Activated effector memory CD4-positive, alpha-beta T cell treated with Interleukin-2 at 50 U/mL for 16 hours (primary cell): ENCODE data around the gene CBY3.
"Not testable (repeated sequence)": the region's sequence is repeated elsewhere in the genome, so short reads cannot be mapped to it uniquely, and the experiment has no call there.

Experiments
- DNase-seq: peaks from one replicate; pipeline ENCODE4 v3.0.0-alpha.2; 2020

CBY3 gene

DNA sequence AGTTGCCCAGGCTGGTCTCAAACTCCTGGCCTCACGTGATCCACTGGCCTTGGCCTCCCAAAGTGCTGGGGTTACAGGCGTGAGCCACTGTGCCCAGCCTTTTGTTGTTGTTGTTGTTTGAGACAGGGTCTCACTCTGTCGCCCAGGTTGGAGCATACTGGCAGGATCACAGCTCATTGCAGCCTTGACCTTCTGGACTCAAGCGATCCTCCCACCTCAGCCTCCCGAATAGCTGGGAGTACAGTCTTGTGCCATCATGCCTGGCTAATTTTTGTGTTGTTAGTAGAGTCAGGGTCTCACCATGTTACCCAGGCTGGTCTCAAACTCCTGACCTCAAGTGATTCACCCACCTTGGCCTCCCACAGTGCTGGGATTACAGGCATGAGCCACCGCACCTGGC lies 19.2 kb downstream of the CBY3 start:
- DNase-seq = not testable (repeated sequence)

DNA sequence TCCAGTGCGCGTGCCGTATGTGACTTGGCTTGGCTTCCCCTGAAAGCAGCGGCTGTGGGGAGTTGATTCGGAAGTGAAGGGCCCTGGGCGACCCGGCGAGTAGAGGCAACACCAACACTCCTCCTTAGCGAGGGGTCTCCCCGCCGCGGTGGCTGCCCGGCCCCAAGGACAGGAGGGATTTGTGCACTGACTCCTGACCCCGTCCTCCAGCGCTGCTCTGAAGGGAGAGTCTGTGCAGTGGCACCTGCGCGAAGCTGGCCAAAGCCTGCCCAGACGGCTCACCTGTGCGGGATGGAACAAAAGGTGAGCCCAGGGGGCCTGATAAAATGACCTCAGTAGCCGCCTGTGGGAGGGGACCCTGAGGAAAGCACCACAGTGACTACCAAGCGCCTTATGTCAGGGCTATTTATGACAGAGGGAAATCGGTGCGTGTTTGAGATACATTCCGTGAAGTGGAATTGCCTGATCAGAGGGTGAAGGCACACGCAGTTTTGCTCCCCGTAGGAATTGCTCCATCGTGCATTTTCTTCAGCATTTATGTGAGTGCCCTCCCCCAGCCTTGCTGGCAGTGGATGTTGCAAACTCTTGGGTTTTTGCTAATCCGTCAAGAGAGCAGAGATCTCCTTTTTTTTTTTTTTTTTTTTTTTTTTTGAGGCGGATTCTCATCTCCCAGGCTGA lies 22.5 kb downstream of the CBY3 start:
- DNase-seq = not testable (repeated sequence)

DNA sequence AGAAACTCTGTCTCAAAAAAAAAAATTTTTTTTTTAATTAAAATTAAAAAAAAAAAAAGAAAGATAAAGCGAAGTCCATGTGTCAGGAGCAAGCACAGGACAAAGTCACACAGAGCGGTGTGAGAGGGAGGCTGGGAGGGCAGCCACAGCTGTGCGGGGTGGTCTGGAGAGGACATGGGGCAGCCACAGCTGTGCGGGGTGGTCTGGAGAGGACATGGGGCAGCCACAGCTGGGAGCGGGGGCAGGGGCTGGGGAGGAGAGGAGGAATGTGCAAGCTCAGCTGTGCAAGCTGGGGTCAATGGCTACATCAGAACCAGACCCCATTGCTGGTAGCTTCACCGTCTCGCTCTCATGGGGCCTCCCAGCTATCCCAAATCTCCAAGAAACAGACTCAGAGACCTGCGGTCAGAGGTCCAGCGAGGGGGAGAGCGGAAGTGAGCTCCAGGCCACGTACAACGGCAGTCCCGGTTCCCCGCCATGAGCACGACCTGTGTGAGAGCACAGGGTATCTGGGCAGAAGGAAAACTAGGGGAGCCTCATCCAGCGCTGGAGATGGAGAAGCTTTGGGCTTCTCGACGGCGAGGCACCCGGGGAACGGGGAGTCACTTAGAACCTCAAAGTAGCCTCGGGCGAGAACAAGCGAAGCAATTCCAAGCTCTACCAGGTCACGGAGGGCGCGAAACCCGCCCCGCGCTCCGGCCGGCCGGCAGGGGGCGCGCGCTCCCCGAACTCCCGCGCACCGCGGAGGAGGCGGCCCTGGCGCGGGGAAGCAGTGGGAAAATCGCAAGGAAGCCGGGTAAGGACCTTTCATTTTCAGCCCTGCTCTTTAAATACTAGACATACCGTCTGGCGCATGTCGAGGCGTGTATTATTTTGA lies 23.3 kb downstream of the CBY3 start:
- not testable (repeated sequence) for DNase-seq

DNA sequence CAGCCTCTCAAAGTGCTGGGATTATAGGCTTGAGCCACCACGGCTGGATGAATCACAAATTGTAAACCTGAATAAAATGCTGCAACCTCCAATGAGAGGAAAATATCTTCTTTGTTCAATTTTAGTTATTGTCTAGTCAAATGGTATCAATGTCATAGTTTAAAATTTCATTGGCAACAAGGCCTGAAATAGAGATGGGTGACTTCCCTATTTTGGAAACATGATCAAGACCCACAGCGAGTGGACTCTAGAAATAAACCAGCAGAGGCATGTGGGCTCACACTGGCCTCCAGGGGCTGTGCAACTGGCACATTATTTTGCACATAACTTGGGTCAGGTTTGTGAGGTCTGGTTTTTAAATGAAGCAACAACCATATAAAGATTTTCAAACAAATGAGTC lies 27.7 kb downstream of the CBY3 start:
- DNase-seq = not testable (repeated sequence)

DNA sequence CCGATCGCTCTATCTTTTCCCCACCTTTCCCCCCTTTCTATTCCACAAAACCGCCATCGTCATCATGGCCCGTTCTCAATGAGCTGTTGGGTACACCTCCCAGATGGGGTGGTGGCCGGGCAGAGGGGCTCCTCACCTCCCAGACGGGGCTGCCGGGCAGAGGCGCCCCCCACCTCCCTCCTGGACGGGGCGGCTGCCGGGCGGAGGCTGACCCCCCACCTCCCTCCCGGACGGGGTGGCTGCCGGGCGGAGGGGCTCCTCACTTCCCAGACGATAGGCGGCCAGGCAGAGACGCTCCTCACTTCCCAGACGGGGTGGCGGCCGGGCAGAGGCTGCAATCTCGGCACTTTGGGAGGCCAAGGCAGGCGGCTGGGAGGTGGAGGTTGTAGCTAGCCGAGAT lies 30.6 kb downstream of the CBY3 start:
- DNase-seq = not testable (repeated sequence)

DNA sequence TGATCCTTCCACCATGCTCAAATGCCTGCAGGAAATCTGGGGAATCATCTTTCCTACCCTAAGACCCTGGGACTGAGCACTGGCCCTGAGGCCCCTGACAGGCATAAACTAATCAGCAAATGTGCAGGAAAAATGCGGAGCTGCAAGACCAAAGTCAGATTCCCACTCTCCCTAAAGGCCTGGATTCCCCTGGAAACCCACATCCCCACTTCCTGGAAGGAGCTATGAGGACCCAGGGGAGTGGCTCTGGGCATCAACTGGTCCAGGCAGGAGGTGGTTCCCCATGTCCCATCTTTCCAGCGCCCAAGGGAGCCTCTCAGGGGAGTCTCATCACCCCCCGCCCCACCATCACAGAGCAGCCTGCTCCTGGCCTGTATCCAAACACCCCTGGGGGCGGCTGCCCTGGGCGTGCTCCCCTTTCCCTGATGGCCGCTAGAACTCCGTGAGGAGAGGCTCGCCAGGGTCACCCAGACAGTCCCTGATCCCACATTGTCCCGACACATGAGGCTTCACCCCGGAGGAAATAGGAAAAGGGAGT lies 31.6 kb downstream of the CBY3 start:
- DNase-seq = not testable (repeated sequence)

DNA sequence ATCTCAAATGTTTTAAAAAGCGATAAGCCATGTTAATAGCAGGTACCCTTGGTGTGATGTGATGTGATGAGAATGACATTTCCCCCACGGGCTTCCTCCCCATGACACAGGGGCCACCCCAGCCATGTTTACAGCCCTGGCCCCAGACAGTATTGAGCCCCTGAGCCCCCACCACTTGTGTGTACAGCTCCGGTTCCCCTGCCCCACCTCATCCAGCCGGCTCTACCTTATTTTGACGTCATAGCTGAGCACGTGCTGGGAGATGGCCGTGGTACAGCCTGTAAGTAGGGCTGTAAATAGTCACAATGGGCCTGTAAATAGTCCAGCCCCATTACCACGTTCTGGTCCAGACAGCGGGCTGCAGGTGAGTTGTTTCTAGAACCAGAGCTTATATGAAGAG lies 32.4 kb downstream of the CBY3 start:
- no peak for DNase-seq

DNA sequence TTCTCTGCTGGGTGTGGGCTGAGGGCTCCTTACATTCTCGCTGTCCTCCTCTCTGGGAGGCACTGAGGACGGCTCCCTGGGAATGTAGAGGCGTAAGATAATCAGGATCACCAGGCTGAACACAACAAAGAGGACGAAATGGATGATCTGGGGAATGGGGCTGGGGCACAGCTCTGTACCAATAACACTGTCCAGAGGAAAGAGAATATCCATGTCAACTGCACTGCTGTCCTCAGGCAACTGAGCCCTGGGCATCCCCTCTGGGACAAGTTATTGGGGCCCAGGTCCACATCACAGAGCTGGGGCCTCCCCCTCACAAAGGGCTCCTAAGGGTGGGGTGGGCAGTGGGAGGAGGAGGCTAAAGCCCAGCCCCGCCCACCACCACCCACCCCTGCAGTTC lies 36.1 kb downstream of the CBY3 start:
- not testable (repeated sequence) for DNase-seq

DNA sequence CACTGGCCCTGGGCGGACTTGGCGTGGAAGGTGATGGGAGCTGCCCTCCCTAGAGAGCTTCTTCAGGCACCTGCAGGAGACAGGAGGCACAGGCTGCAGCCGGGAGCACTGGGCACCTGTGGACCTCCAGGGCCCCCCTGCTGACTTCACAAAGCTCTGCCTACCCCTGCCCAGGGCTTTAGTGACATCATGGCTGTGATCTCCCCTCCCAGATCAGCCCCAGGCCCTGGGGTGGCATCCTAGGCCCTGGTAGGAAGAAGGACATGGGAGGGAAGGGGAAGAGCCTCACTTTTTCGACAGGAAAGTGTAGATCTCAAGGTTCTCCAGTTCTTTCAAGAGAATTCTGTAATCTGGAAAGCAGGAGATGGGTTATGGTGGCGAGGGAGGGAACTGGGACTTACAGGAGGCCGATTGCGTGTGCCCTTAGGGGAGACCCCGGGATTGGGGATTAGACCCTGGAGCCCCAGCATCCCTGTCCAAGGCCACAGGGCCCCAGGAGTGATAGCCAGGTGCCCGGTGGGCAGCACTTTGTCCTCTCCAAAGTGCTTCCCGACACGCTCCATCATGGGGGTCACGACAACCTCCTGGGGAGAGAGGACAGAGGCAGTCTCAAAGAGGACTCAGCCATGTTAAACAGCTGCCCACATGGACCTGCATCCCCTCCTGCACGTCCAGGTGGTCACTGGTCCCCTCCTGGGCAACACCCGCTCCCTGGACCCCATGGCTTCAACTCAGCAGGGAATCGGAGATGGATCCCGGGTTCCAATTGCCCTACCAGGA lies 37.5 kb downstream of the CBY3 start:
- DNase-seq = not testable (repeated sequence)

DNA sequence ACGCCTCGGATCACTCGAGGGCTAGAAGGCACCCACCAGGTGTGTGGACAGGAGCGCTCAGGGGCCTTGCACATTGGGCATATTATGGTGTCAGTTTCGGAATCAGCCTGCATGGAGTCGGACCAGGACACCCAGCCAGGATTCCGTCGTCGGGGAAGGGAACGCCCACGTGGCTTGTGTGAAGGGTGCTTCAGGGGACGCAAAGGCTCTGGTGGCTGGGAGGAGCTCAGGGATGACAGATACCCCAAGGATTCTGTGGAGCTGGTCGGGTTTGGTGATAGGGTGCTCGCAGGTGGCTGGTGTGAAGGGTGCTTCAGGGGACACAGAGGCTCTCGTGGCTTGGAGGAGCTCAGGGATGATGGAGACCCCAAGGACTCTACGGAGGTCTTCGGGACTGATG lies 38.2 kb downstream of the CBY3 start:
- DNase-seq = not testable (repeated sequence)

DNA sequence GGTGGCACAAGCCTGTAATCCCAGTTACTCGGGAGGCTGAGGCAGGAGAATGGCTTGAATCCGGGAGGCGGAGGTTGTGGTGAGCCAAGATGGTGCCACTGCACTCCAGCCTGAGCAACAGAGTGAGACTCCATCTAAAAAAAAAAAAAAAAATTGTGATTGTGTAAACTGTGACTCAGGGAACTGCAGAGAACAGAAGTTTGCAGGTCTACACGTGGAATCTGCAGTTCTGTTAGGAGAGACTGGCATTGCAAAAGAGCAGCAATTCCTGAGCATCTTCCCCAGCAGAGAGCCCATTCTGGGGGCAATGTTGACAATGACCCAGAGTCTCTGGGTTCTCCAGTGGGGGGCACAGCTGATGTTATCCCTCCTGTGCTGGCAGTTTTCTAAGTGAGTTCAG lies 39.1 kb downstream of the CBY3 start:
- DNase-seq = not testable (repeated sequence)

DNA sequence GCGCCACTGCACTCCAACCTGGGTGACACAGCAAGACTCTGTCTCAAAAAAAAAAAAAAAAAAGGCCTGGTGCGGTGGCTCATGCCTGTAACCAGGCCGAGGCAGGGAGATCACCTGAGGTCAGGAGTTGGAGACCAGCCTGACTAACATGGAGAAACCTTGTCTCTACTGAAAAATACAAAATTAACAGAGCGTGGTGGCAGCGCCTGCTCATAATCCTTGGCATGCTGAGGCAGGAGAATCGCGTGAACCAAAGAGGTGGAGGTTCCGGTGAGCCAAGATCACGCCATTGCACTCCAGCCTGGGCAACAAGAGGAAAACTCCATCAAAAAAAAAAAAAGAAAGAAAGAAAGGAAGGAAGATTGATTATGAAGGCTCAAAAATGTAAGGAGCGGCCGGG lies 41.5 kb downstream of the CBY3 start:
- not testable (repeated sequence) for DNase-seq

DNA sequence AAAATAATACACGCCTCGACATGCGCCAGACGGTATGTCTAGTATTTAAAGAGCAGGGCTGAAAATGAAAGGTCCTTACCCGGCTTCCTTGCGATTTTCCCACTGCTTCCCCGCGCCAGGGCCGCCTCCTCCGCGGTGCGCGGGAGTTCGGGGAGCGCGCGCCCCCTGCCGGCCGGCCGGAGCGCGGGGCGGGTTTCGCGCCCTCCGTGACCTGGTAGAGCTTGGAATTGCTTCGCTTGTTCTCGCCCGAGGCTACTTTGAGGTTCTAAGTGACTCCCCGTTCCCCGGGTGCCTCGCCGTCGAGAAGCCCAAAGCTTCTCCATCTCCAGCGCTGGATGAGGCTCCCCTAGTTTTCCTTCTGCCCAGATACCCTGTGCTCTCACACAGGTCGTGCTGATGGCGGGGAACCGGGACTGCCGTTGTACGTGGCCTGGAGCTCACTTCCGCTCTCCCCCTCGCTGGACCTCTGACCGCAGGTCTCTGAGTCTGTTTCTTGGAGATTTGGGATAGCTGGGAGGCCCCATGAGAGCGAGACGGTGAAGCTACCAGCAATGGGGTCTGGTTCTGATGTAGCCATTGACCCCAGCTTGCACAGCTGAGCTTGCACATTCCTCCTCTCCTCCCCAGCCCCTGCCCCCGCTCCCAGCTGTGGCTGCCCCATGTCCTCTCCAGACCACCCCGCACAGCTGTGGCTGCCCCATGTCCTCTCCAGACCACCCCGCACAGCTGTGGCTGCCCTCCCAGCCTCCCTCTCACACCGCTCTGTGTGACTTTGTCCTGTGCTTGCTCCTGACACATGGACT lies 46.3 kb downstream of the CBY3 start:
- DNase-seq = not testable (repeated sequence)

DNA sequence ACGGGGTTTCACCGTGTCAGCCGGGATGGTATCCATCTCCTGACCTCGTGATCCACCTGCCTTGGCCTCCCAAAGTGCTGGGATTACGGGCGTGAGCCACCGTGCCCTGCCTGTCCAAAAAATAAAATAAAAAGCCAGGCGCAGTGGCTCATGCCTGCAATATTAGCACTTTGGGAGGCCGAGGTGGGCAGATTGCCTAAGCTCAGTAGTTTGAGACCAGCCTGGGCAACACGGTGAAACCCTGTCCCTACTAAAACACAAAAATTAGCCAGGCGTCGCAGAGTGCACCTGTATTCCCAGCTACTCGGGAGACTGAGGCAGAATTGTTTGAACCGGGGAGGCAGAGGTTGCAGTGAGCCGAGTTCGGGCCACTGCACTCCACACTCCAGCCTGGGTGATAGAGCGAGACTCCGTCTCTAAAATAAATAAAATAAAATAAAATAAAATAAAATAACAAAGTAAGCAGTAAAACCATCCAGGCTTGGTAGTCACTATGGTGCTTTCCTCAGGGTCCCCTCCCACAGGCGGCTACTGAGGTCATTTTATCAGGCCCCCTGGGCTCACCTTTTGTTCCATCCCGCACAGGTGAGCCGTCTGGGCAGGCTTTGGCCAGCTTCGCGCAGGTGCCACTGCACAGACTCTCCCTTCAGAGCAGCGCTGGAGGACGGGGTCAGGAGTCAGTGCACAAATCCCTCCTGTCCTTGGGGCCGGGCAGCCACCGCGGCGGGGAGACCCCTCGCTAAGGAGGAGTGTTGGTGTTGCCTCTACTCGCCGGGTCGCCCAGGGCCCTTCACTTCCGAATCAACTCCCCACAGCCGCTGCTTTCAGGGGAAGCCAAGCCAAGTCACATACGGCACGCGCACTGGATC lies 47.1 kb downstream of the CBY3 start:
- not testable (repeated sequence) for DNase-seq
